ENCODE results near the gene TFR2. TPM values are rescaled to one million over a fixed set of nuclear protein-coding genes. Genes with fewer than 3 reads are reported as not detected.
A peak's percentile ranks its signal among the peaks of the same experiment; 100 is the strongest.

Gene TFR2
- total and polyA plus RNA-seq, 2 of the 13 experiments (the other 11 are each of a cell fraction or from before 2014, with no cell fraction given): 36.9 to 64.2 TPM

GRCh38 chr7:100674411-100675104 lies 33.2 kb upstream of the TFR2 start:
- H3K4me3 ChIP-seq (replicated peaks in 1 of 3; ENCODE audit: insufficient read depth in 1 of 3, low read depth in 2 of 3, low read length in 3 of 3): peak overlapping the region; percentile 92 to 97 (median 96)
- no peak overlapping the region for H2AFZ ChIP-seq (ENCODE audit: low read length)
- peak; percentile 21 for ATAC-seq
- BruUV-seq (replicated peaks): no TSS peak
- ChIA-PET CTCF (ENCODE audit: low intra/inter-chr PET ratio, low total read pairs) (no interaction called here), POLR2A (interaction anchor here (0.6 to 1.4 kb wide), 4 partner anchors 18 to 32 kb away, joined by 3 to 4 read pairs (median 4); partner anchors contain the start of gene POP7)
- peak overlapping the region; percentile 40 for H3K27ac ChIP-seq (ENCODE audit: extremely low read length, insufficient read depth, low read length)
- H3K9me3 ChIP-seq (ENCODE audit: low read length): no peaks in the 10 kb centered on the region
- no peak for DNase-seq (ENCODE audit: low spot score)
- H4K20me1 ChIP-seq (ENCODE audit: insufficient read depth, low read length): peaks cover 8% of the 10 kb centered on the region; the same call in 1 of the 2 replicates
- peak overlapping the region; percentile 93 for H3K9ac ChIP-seq (ENCODE audit: insufficient read depth, low read depth, low read length)
- in situ Hi-C loops (cut with HindIII; ENCODE audit: extremely low pct_ligation_motif_present, low pct_unique_long_range_greater_than_20kb) (no loop called here), intact Hi-C loops (cut with micrococcal nuclease; ENCODE audit: unreplicated experiment) (loop anchor here (2.0 kb wide), 1 partner anchor 16 kb away; no protein-coding TSS in a partner anchor)
- peaks cover 9% of the 10 kb centered on the region for H3K79me2 ChIP-seq (ENCODE audit: insufficient read depth, low read length)
- H3K4me2 ChIP-seq (ENCODE audit: low read depth, low read length): peak overlapping the region; percentile 78
- peaks cover 0 to 4% of the 10 kb centered on the region in 2 experiments; a peak in 2 of 5 replicates for H3K27me3 ChIP-seq (ENCODE audit: control insufficient read depth in 1 of 2, insufficient read depth in 2 of 2, low read length in 2 of 2)
- FAIRE-seq: no peak
- peaks cover 30% of the 10 kb centered on the region for H3K4me1 ChIP-seq (ENCODE audit: insufficient read depth, low read length)
- 0% methylated on average over 29 of the region's 43 CpGs for WGBS (ENCODE audit: low lambda C conversion rate)
- peaks cover 14 to 22% of the 10 kb centered on the region in 2 experiments; a peak in 4 of 5 replicates for H3K36me3 ChIP-seq (replicated peaks in 1 of 2; ENCODE audit: control insufficient read depth in 1 of 2, insufficient read depth in 2 of 2, low read length in 2 of 2)
- TF ChIP-seq ZNF782 (CRISPR knock-in tag; IDR thresholded peaks at IDR 0.05; ENCODE audit: borderline replicate concordance): no peak
- peak; percentile 53 for TF ChIP-seq RBM39 (IDR thresholded peaks at IDR 0.05; ENCODE audit: low read depth, low read length, poor library complexity, severe bottlenecking)
- TF ChIP-seq SMARCE1 (IDR thresholded peaks at IDR 0.05; ENCODE audit: borderline replicate concordance): no peak
- no peak for TF ChIP-seq IRF9 (CRISPR knock-in tag; IDR thresholded peaks at IDR 0.05; ENCODE audit: borderline replicate concordance)
- TF ChIP-seq ZNF546 (CRISPR knock-in tag; conservative IDR thresholded peaks at IDR 0.05): no peak
- TF ChIP-seq ZNF260 (CRISPR knock-in tag; IDR thresholded peaks at IDR 0.05; ENCODE audit: borderline replicate concordance, low read depth): no peak
- TF ChIP-seq CERS6 (CRISPR knock-in tag; IDR thresholded peaks at IDR 0.05): no peak
- 0 out of 2 replicates have a peak, but pooled peaks have one; percentile 28 for TF ChIP-seq ARNT2 (CRISPR knock-in tag; IDR thresholded peaks at IDR 0.05; ENCODE audit: low read depth)
- peak; percentile 32; the same call in 1 of the 2 replicates for TF ChIP-seq KDM5A (IDR thresholded peaks at IDR 0.05; ENCODE audit: borderline replicate concordance, low read length)
- TF ChIP-seq GZF1 (CRISPR knock-in tag; IDR thresholded peaks at IDR 0.05): peak; percentile 74; the same call in 1 of the 2 replicates
- no peak for TF ChIP-seq ZSCAN5A (CRISPR knock-in tag; IDR thresholded peaks at IDR 0.05; ENCODE audit: borderline replicate concordance)
- no peak for TF ChIP-seq SUZ12 (IDR thresholded peaks at IDR 0.05; ENCODE audit: low read depth, low read length)
- no peak for TF ChIP-seq HDAC2 (CRISPR knock-in tag; IDR thresholded peaks at IDR 0.05)
- TF ChIP-seq ZNF816 (CRISPR knock-in tag; IDR thresholded peaks at IDR 0.05; ENCODE audit: borderline replicate concordance): no peak
- no peak for TF ChIP-seq RORA (CRISPR knock-in tag; IDR thresholded peaks at IDR 0.05)
- no peak for TF ChIP-seq NPAS2 (CRISPR knock-in tag; IDR thresholded peaks at IDR 0.05; ENCODE audit: borderline replicate concordance)
- TF ChIP-seq ZNF614 (CRISPR knock-in tag; IDR thresholded peaks at IDR 0.05; ENCODE audit: borderline replicate concordance): no peak
- 0 out of 2 replicates have a peak, but pooled peaks have one; percentile 39 for TF ChIP-seq MYPOP (CRISPR knock-in tag; IDR thresholded peaks at IDR 0.05)
